GM12872 (cell line): Measurements from ENCODE around the gene NCAM1.

Experiments used
- TF ChIP-seq, protein P1 (sequence below): IDR thresholded peaks from 3 replicates; pipeline ENCODE4 v1.5.1; 2011; ENCODE audit warnings: low read depth, mild to moderate bottlenecking, low read length, moderate library complexity; ENCODE audit not compliant: insufficient read depth

The NCAM1 gene

DNA sequence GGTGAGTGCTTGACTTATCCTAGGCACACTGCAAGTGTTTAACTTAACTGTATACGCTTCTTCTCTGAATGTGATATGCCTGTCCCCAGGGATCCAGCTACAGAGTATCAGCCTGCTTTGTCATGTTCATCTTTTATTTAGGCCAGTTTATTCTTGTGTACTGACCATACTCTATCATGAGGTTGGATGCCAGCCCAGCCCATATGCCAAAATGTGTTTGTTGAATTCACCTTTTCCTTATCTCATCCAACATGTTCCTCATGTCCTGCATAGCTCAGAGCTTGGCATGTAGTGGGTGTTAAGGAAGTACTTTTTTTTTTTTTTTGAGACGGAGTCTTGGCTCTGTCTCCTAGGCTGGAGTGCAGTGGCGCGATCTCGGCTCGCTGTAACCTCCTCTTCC, 116.2 kb downstream of the NCAM1 start:
- TF ChIP-seq, protein P1, sequence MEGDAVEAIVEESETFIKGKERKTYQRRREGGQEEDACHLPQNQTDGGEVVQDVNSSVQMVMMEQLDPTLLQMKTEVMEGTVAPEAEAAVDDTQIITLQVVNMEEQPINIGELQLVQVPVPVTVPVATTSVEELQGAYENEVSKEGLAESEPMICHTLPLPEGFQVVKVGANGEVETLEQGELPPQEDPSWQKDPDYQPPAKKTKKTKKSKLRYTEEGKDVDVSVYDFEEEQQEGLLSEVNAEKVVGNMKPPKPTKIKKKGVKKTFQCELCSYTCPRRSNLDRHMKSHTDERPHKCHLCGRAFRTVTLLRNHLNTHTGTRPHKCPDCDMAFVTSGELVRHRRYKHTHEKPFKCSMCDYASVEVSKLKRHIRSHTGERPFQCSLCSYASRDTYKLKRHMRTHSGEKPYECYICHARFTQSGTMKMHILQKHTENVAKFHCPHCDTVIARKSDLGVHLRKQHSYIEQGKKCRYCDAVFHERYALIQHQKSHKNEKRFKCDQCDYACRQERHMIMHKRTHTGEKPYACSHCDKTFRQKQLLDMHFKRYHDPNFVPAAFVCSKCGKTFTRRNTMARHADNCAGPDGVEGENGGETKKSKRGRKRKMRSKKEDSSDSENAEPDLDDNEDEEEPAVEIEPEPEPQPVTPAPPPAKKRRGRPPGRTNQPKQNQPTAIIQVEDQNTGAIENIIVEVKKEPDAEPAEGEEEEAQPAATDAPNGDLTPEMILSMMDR: no peak

DNA sequence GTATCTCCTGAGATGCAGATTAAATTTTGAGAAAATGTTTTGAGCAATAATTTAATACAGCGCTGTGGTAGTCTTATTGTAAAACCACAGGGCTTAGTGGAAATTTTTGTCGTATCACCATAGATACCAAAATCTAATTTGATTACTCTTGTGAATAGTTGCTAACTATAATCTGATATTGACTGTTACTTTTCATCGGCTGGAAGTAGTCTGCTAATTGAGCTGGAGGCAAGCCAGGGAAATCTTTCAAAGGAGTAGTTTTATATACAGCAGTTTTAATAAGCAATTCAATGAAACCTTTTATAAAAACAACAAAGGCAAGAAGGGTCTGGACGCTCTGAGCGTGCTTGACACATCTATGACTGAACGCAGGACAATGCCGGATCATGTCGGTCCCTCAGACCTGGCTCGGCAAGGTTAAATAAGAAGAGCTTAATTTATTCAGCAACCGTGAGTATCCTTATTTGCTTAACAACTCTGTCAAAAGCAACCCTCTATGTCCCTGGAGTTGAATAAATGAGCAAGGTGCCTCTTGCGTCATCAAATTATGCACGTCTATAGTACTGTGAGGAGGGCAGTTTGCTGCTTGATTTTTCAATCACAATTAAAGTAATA, 121.2 kb downstream of the NCAM1 start:
- TF ChIP-seq, protein P1: no peak

DNA sequence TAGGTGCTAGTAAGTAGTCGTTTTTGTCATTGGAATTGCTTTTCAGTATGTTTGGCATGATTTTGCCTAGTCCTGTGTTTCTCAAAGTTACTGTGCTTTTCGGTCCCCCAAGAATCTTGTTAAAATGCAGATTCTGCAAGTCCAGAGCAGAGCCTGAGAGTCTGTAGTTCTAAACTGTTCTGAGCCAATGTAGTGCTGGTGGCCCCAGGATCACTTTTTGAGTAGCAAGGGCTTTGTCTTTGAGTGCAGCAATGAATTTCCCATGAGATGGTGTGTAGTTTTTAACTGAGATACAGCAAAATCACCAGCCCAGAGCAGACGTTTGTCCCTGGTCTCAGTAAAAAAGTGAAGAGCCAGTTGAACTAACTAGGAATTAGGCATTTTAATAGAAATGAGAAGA, 122.4 kb downstream of the NCAM1 start:
- TF ChIP-seq, protein P1: no peak

DNA sequence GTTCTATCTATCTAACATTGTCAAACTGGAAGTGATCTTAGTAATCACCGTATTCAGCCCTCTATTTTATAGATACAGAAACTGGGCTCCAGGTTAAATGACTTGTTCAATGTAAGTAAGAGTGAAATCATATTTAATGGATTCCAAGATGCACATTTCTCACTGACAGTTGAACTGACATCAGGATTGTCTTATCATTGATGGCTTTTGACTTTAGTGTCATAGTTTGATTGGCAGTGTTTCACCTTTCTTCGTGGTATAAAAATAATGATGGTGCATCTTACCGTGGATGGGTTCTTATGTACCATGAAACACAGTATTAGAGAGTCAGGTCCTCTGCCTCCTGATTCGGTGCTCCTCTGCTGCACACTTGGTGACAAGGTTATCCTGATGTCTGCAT, 123.1 kb downstream of the NCAM1 start:
- TF ChIP-seq, protein P1: no peak

DNA sequence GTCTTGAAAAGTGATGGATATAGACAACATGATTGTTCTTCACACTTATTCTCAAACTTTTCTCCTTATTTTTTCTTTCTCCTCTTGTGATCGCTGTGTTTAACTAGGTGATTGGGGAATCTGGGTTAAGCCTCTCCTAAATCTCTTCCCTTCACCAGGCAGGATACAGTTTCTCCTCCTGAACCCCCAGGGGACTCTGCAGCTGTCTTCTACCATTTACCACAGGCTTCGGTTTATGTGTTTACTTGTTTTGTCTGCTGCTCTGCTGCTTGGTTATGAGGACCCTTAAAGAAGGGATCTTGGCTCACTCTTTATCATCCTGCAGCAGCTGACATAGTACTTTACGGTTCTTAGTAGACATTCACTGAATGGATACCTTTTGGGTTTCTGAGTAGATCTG, 124.2 kb downstream of the NCAM1 start:
- TF ChIP-seq, protein P1: no peak

DNA sequence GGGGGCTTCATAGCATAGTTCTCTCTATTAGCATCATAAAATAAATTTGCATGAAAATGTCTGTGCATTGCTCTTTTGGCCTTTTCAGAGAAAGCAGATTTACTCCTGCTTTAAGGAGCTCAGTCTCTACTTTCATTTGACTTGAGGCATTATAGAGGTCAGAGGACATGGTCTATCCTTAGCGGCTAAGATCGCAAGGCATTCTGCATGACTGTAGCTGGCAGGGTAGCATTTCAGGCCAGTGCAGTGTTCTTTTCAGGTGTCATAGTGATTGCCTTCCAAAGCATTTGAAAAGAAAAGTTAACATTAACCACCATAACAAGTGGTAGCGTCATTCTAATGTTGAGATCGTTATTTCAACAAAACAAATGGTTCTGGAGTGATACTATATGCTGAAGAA, 126.5 kb downstream of the NCAM1 start:
- TF ChIP-seq, protein P1: no peak

DNA sequence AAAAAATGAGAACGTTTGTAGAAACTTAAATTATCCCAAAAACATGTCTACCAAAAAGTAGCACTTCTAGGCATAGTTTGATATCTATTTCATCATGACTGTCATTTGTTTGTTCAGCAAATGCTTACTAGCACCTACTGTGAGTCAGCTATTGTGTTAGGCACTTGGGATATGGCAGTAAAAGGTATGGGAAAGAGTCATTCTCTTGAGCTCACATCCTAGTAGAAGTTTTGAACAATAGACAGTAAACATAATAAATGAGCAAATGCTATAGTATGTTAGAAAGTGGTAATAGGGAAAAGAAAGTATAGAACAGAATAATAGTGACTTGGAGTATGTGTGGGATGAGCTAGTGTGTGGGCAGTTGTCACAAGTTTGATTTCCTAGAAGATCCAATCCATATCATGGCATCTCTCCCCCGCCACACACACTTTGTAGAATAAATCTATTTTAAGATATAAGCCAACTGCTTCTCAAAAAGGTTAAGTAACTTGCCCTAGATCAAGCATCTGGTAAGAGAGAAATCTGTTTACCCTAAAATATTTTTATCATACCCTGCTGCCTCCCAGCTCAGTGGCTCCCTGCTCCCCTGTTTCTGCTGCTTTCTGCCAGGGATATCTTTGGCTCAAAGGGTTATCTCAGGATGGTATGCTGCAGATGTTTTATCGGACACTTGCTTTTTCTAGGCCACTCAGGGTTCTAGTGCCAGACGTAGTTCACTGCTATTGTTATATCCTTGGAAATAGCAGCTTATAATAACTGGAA, 129.7 kb downstream of the NCAM1 start:
- TF ChIP-seq, protein P1: no peak
